ENCODE data around the gene TP73. TPM values are rescaled to one million over a fixed set of nuclear protein-coding genes. Genes with fewer than 3 reads are reported as not detected.

Gene TP73
- total RNA-seq, 1 donor, result not detected

GRCh38 chr1:3732434-3733093, 80.2 kb downstream of the TP73 start:
- no peak overlapping the region for H3K4me3 ChIP-seq (ENCODE audit: low read length)
- H3K9me3 ChIP-seq (ENCODE audit: low read depth, low read length), result no peaks in the 10 kb centered on the region
- no peaks in the 10 kb centered on the region for H3K4me1 ChIP-seq (ENCODE audit: insufficient read depth, low read length)
- no peaks in the 10 kb centered on the region for H3K27me3 ChIP-seq (ENCODE audit: insufficient read depth, low read length)

- Histone ChIP-seq H3K4me1 (ENCODE audit: insufficient read depth, low read length) (no peaks in the 10 kb centered on the region), H3K4me3 (ENCODE audit: low read length) (no peak overlapping the region)
Observed at GRCh38 chr1:3733094-3733882, 81.0 kb downstream of the TP73 start.

GRCh38 chr1:3733883-3734589, 81.7 kb downstream of the TP73 start:
- no peaks in the 10 kb centered on the region for H3K4me1 ChIP-seq (ENCODE audit: insufficient read depth, low read length)
- H3K27me3 ChIP-seq (ENCODE audit: insufficient read depth, low read length), result no peaks in the 10 kb centered on the region
- no peak overlapping the region for H3K4me3 ChIP-seq (ENCODE audit: low read length)
- H3K9me3 ChIP-seq (ENCODE audit: low read depth, low read length), result no peaks in the 10 kb centered on the region

More at GRCh38 chr1:3733094-3733882, 81.0 kb downstream of the TP73 start:
- Histone ChIP-seq H3K27me3 (ENCODE audit: insufficient read depth, low read length) (no peaks in the 10 kb centered on the region), H3K9me3 (ENCODE audit: low read depth, low read length) (no peaks in the 10 kb centered on the region)

- Histone ChIP-seq H3K4me3 (ENCODE audit: low read length) (no peak overlapping the region), H3K9me3 (ENCODE audit: low read depth, low read length) (no peaks in the 10 kb centered on the region), H3K27me3 (ENCODE audit: insufficient read depth, low read length) (no peaks in the 10 kb centered on the region), H3K4me1 (ENCODE audit: insufficient read depth, low read length) (no peaks in the 10 kb centered on the region)
Observed at GRCh38 chr1:3734602-3735001, 82.3 kb downstream of the TP73 start.

- H3K9me3 ChIP-seq (ENCODE audit: low read depth, low read length), result no peaks in the 10 kb centered on the region
- H3K27me3 ChIP-seq (ENCODE audit: insufficient read depth, low read length), result no peaks in the 10 kb centered on the region
- H3K4me3 ChIP-seq (ENCODE audit: low read length), result no peak overlapping the region
- no peaks in the 10 kb centered on the region for H3K4me1 ChIP-seq (ENCODE audit: insufficient read depth, low read length)
Observed at GRCh38 chr1:3735027-3735681, 82.8 kb downstream of the TP73 start.

GRCh38 chr1:3735688-3736087, 83.4 kb downstream of the TP73 start:
- H3K27me3 ChIP-seq (ENCODE audit: insufficient read depth, low read length), result no peaks in the 10 kb centered on the region
- no peaks in the 10 kb centered on the region for H3K9me3 ChIP-seq (ENCODE audit: low read depth, low read length)

GRCh38 chr1:3736131-3736561, 83.8 kb downstream of the TP73 start:
- Histone ChIP-seq H3K4me1 (ENCODE audit: insufficient read depth, low read length) (no peaks in the 10 kb centered on the region), H3K9me3 (ENCODE audit: low read depth, low read length) (no peaks in the 10 kb centered on the region), H3K27me3 (ENCODE audit: insufficient read depth, low read length) (no peaks in the 10 kb centered on the region), H3K4me3 (ENCODE audit: low read length) (no peak overlapping the region)

More at GRCh38 chr1:3735688-3736087, 83.4 kb downstream of the TP73 start:
- H3K4me3 ChIP-seq (ENCODE audit: low read length), result no peak overlapping the region
- no peaks in the 10 kb centered on the region for H3K4me1 ChIP-seq (ENCODE audit: insufficient read depth, low read length)

GRCh38 chr1:3736708-3737107, 84.4 kb downstream of the TP73 start:
- Histone ChIP-seq H3K27me3 (ENCODE audit: insufficient read depth, low read length) (no peaks in the 10 kb centered on the region), H3K4me3 (ENCODE audit: low read length) (no peak overlapping the region), H3K4me1 (ENCODE audit: insufficient read depth, low read length) (no peaks in the 10 kb centered on the region), H3K9me3 (ENCODE audit: low read depth, low read length) (no peaks in the 10 kb centered on the region)

GRCh38 chr1:3738943-3739342, 86.6 kb downstream of the TP73 start:
- Histone ChIP-seq H3K9me3 (ENCODE audit: low read depth, low read length) (no peaks in the 10 kb centered on the region), H3K27me3 (ENCODE audit: insufficient read depth, low read length) (no peaks in the 10 kb centered on the region), H3K4me1 (ENCODE audit: insufficient read depth, low read length) (no peaks in the 10 kb centered on the region), H3K4me3 (ENCODE audit: low read length) (no peak overlapping the region)

- Histone ChIP-seq H3K27me3 (ENCODE audit: insufficient read depth, low read length) (no peaks in the 10 kb centered on the region), H3K4me3 (ENCODE audit: low read length) (no peak overlapping the region), H3K4me1 (ENCODE audit: insufficient read depth, low read length) (no peaks in the 10 kb centered on the region), H3K9me3 (ENCODE audit: low read depth, low read length) (no peaks in the 10 kb centered on the region)
Observed at GRCh38 chr1:3740042-3740441, 87.7 kb downstream of the TP73 start.

- Histone ChIP-seq H3K4me3 (ENCODE audit: low read length) (no peak overlapping the region), H3K9me3 (ENCODE audit: low read depth, low read length) (no peaks in the 10 kb centered on the region), H3K27me3 (ENCODE audit: insufficient read depth, low read length) (no peaks in the 10 kb centered on the region), H3K4me1 (ENCODE audit: insufficient read depth, low read length) (no peaks in the 10 kb centered on the region)
Observed at GRCh38 chr1:3740752-3741151, 88.4 kb downstream of the TP73 start.

- Histone ChIP-seq H3K4me1 (ENCODE audit: insufficient read depth, low read length) (peaks cover 5% of the 10 kb centered on the region), H3K27me3 (ENCODE audit: insufficient read depth, low read length) (no peaks in the 10 kb centered on the region), H3K9me3 (ENCODE audit: low read depth, low read length) (no peaks in the 10 kb centered on the region), H3K4me3 (ENCODE audit: low read length) (no peak overlapping the region)
Observed at GRCh38 chr1:3741566-3742438, 89.5 kb downstream of the TP73 start.

GRCh38 chr1:3742439-3743298, 90.4 kb downstream of the TP73 start:
- Histone ChIP-seq H3K4me1 (ENCODE audit: insufficient read depth, low read length) (peaks cover 9% of the 10 kb centered on the region), H3K27me3 (ENCODE audit: insufficient read depth, low read length) (no peaks in the 10 kb centered on the region), H3K9me3 (ENCODE audit: low read depth, low read length) (no peaks in the 10 kb centered on the region), H3K4me3 (ENCODE audit: low read length) (no peak overlapping the region)

Measured in mononuclear cell (primary cell).